Esophagus (tissue), 2 donors: ENCODE measurements around the gene S100A5. TPM values are rescaled to one million over a fixed set of nuclear protein-coding genes. Genes with fewer than 3 reads are reported as not detected.

Source experiments
- H3K27ac ChIP-seq, 2 donors: one replicate each; pipeline ENCODE4 v1.5.1; 2013; ENCODE audit warnings: low read depth in 2 of 2, mild to moderate bottlenecking in 2 of 2, inconsistent platforms in 1 of 2, low read length in 1 of 2, moderate library complexity in 1 of 2
- H3K27me3 ChIP-seq, 2 donors: one replicate each; pipeline ENCODE4 v1.6.1; 2013; ENCODE audit warnings: low read length in 2 of 2, control low read depth in 1 of 2, mild to moderate bottlenecking in 1 of 2; ENCODE audit not compliant: insufficient read depth in 2 of 2, control insufficient read depth in 1 of 2
- H3K36me3 ChIP-seq, 2 donors: one replicate each; pipeline ENCODE4 v1.6.1; 2013; ENCODE audit warnings: low read length in 1 of 2; ENCODE audit not compliant: control insufficient read depth in 2 of 2, insufficient read depth in 2 of 2
- H3K4me1 ChIP-seq, 2 donors: one replicate each; pipeline ENCODE4 v1.6.1; 2013; ENCODE audit warnings: low read length in 1 of 2; ENCODE audit not compliant: control insufficient read depth in 2 of 2, insufficient read depth in 2 of 2
- H3K4me3 ChIP-seq, 2 donors: one replicate each; pipeline ENCODE4 v1.5.1; 2013; ENCODE audit warnings: low read length in 2 of 2, mild to moderate bottlenecking in 2 of 2, low read depth in 1 of 2, moderate library complexity in 1 of 2
- H3K9me3 ChIP-seq, 2 donors: one replicate each; pipeline ENCODE4 v1.6.1; 2013; ENCODE audit warnings: mild to moderate bottlenecking in 2 of 2, low read depth in 1 of 2, low read length in 1 of 2, moderate library complexity in 1 of 2; ENCODE audit not compliant: control insufficient read depth in 2 of 2, insufficient read depth in 1 of 2
- WGBS, 2 donors: extraction: QIAGEN DNeasy Blood & Tissue Kit; methylation state at CpG; one replicate each; pipeline ENCODE4 v1.1.7; 2013; 5-methylcytosine and 5-hydroxymethylcytosine counted together
- polyA plus RNA-seq, 2 donors: library from polyadenylated mRNA; stranded (reverse); fragments of 200-250 nt; gene quantifications; one replicate each; pipeline ENCODE4 v1.2.3, GENCODE V29; 2013
- donor health status: healthy with polysubstance abuse.
- donor health status: Bipolar disorder and iron deficiency.

The S100A5 gene
- polyA plus RNA-seq, 2 donors, result 0.11 TPM; not detected in 1

- WGBS, 2 donors, result 76 to 81% methylated on average over 10 of the region's 10 CpGs
- Histone ChIP-seq H3K4me1 (peaks cover 0 to 6% of the 10 kb centered on the region in 2 donors), H3K27ac (peak overlapping the region in 1 of 2 donors; percentile 70), H3K4me3 (no peak overlapping the region), H3K36me3 (peaks cover 0 to 10% of the 10 kb centered on the region in 2 donors), H3K9me3 (no peaks in the 10 kb centered on the region), H3K27me3 (no peaks in the 10 kb centered on the region)
Measured at GRCh38 chr1:153560771-153561465, 20.2 kb upstream of the S100A5 start.

GRCh38 chr1:153560241-153560640, 19.5 kb upstream of the S100A5 start:
- H3K36me3 ChIP-seq, result peaks cover 0 to 10% of the 10 kb centered on the region in 2 donors
- H3K4me3 ChIP-seq, result no peak overlapping the region
- H3K27ac ChIP-seq, result no peak overlapping the region
- WGBS, 2 donors, result 66 to 87% methylated on average over 2 of the region's 2 CpGs
- H3K27me3 ChIP-seq, result no peaks in the 10 kb centered on the region
- H3K4me1 ChIP-seq, result no peaks in the 10 kb centered on the region
- no peaks in the 10 kb centered on the region for H3K9me3 ChIP-seq

GRCh38 chr1:153557877-153558276, 17.1 kb upstream of the S100A5 start:
- Histone ChIP-seq H3K27ac (peak overlapping the region; percentile 5 to 58), H3K4me3 (no peak overlapping the region), H3K4me1 (peaks cover 3 to 13% of the 10 kb centered on the region in 2 donors), H3K36me3 (peaks cover 0 to 8% of the 10 kb centered on the region in 2 donors), H3K9me3 (no peaks in the 10 kb centered on the region), H3K27me3 (no peaks in the 10 kb centered on the region)
- WGBS, 2 donors, result 77 to 80% methylated on average over 3 of the region's 3 CpGs

DNA sequence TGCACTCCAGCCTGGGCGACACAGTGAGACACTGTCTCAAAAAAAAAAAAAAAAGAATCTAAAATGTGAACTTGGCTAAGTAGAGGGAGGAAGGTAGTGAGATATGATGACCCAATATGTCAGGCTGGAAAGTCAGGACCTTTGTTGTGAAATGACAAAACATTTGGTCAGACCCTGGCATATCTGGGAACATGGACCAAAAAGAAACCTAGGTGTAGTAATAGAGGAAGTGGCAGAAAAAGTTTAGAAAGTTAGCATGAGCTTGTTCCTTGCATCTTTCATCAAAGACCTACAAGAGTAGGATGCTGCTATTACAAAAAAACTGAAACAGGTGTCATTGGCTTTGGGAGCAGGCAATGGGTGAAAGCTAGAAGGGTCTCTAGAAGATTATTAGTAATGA, 15.6 kb upstream of the S100A5 start:
- Histone ChIP-seq H3K27ac (no peak overlapping the region), H3K27me3 (no peaks in the 10 kb centered on the region), H3K4me3 (no peak overlapping the region), H3K4me1 (peaks cover 3 to 13% of the 10 kb centered on the region in 2 donors), H3K9me3 (no peaks in the 10 kb centered on the region), H3K36me3 (peaks cover 0 to 4% of the 10 kb centered on the region in 2 donors)
- WGBS, 2 donors, result 98 to 100% methylated on average over 1 of the region's 1 CpG

- Histone ChIP-seq H3K4me3 (no peak overlapping the region), H3K27ac (peak overlapping the region; percentile 72 to 87), H3K4me1 (peaks cover 11 to 31% of the 10 kb centered on the region in 2 donors), H3K9me3 (no peaks in the 10 kb centered on the region), H3K36me3 (peaks cover 0 to 4% of the 10 kb centered on the region in 2 donors), H3K27me3 (no peaks in the 10 kb centered on the region)
- WGBS, 2 donors, result 28 to 60% methylated on average over 2 of the region's 2 CpGs
Measured at GRCh38 chr1:153553830-153554541, 13.3 kb upstream of the S100A5 start.

DNA sequence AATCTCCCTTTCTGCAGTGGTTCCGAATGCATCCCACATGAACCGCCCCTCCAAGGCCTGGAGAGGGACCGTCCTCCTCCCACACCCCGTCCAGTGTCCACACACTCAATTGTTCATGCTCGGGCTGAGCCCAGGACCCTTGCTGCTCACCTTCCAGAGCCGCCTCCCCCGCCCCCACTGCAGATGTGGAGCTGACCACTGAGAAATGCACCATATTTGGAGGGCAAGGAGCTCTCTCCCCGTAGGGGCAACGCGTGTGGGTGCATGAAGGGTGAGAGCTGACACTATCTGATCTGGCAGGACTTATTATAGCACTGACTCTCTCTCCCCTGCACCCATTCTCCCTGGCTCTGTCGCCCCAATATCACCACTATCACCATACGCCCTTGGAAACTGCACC, 12.4 kb upstream of the S100A5 start:
- WGBS, 2 donors, result 88 to 92% methylated on average over 12 of the region's 12 CpGs
- peaks cover 16 to 40% of the 10 kb centered on the region in 2 donors for H3K4me1 ChIP-seq

GRCh38 chr1:153552335-153552734, 11.6 kb upstream of the S100A5 start:
- Histone ChIP-seq H3K4me1 (peaks cover 21 to 46% of the 10 kb centered on the region in 2 donors), H3K4me3 (no peak overlapping the region), H3K27ac (no peak overlapping the region), H3K27me3 (no peaks in the 10 kb centered on the region), H3K36me3 (peaks cover 4% of the 10 kb centered on the region in 2 donors), H3K9me3 (no peaks in the 10 kb centered on the region)
- WGBS, 2 donors, result 86 to 93% methylated on average over 8 of the region's 8 CpGs

More for the DNA sequence above, 12.4 kb upstream of the S100A5 start:
- no peaks in the 10 kb centered on the region for H3K27me3 ChIP-seq
- H3K9me3 ChIP-seq, result no peaks in the 10 kb centered on the region
- peaks cover under 1 to 4% of the 10 kb centered on the region in 2 donors for H3K36me3 ChIP-seq
- peak overlapping the region; percentile 72 to 87 for H3K27ac ChIP-seq
- H3K4me3 ChIP-seq, result no peak overlapping the region

DNA sequence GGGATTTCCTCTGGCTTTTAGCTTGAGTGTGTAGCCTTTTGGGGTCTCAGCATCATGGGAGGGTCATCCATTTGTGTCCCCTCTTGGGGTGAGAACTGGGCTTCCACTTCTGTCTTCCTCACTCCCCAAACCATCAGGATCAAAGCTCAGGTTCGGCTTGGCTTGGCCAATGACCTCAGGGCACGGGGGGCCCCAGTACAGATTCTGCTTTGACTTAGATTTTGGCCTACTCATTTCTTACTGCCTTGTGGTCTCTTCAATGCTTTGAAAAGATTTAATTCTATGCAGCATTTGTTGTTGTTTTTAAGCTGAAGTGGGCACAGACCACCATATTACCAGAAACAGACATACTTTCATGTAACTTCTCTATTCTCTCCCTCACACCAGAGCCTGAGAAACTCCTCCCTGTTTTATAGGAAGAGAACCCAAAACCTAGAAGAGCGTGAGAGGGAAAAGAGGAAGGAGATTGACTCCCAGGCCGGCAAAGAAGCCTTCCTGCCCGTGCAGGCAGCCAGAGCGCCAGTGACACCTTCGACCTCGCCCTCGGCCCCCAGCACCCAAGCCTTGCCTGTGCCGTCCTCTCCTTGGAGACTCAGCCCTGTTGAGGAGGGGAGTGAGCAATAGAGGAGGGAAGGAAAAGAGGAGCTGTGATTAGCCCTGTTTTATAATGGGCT, 10.2 kb upstream of the S100A5 start:
- WGBS, 2 donors, result 66 to 68% methylated on average over 10 of the region's 10 CpGs
- H3K27ac ChIP-seq, result peak overlapping the region; percentile 26 to 72
- H3K4me1 ChIP-seq, result peaks cover 27 to 56% of the 10 kb centered on the region in 2 donors
- no peaks in the 10 kb centered on the region for H3K9me3 ChIP-seq
- H3K27me3 ChIP-seq, result no peaks in the 10 kb centered on the region
- H3K4me3 ChIP-seq, result no peak overlapping the region
- H3K36me3 ChIP-seq, result peaks cover 4% of the 10 kb centered on the region in 2 donors

DNA sequence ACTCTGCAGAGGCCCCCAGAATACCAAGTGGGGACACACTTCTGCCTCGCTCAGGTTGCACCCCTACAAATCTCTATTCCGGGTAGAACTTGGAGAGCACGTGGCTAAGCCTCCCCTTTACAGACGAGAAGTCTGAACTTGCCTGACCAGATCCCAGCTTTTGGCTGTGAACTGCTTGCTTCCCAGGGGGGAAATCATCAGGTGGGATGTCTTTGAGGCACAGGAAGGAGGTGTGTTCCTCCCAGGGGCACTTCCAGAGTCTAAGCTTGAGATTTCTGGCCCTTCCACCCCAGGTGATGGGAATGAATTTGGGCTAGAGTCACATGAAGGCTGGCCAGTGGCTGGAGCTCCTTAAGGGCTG, 9.6 kb upstream of the S100A5 start:
- peak overlapping the region; percentile 26 to 72 for H3K27ac ChIP-seq
- 42 to 62% methylated on average over 4 of the region's 4 CpGs for WGBS, 2 donors
- no peaks in the 10 kb centered on the region for H3K27me3 ChIP-seq
- no peak overlapping the region for H3K4me3 ChIP-seq
- H3K36me3 ChIP-seq, result peaks cover 4% of the 10 kb centered on the region in 2 donors
- no peaks in the 10 kb centered on the region for H3K9me3 ChIP-seq
- peaks cover 27 to 62% of the 10 kb centered on the region in 2 donors for H3K4me1 ChIP-seq
